ENCODE measurements around the gene EIPR1. TPM values are rescaled to one million over a fixed set of nuclear protein-coding genes. Genes with fewer than 3 reads are reported as not detected.

EIPR1 gene
- total and polyA plus RNA-seq, 2 of the 13 experiments (the other 11 are each of a cell fraction or from before 2014, with no cell fraction given), result 70.0 to 96.3 TPM

- in situ Hi-C loops (cut with HindIII; ENCODE audit: extremely low pct_ligation_motif_present, low pct_unique_long_range_greater_than_20kb), result no loop called here
- TF ChIP-seq ZNF879 (CRISPR knock-in tag; IDR thresholded peaks at IDR 0.05) (no peak), RBM22 (optimal IDR thresholded peaks at IDR 0.05; ENCODE audit: low read length) (peak; percentile 25)
Observed at GRCh38 chr2:3312576-3313345, 64.9 kb downstream of the EIPR1 start.

DNA sequence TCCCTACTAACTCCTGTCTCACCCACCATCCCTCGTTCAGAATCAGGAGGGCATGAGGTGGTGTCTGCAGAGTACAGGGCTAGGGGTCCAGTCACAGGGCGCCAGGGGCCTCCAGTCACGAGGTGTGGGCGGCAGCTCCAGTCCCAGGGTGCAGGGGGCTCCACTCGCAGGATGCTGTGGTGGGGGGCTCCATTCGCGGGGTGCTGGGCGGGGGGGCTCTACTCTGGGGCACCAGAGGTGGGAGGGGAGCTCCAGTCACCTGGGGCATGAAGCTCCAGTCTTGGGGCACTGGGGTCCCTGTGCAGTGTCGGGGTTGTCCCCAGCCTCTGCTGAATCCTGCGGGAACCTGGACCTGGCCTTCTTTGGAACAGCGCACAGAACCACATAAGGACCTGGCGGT is 66.0 kb downstream of the EIPR1 start:
- no peak overlapping the region for H3K4me3 ChIP-seq (replicated peaks in 1 of 3; ENCODE audit: insufficient read depth in 1 of 3, low read depth in 2 of 3, low read length in 3 of 3)
- no peak overlapping the region for H2AFZ ChIP-seq (ENCODE audit: low read length)
- no peaks in the 10 kb centered on the region; a peak in 2 of 5 replicates for H3K36me3 ChIP-seq (replicated peaks in 1 of 2; ENCODE audit: control insufficient read depth in 1 of 2, insufficient read depth in 2 of 2, low read length in 2 of 2)
- no peak overlapping the region for H3K9ac ChIP-seq (ENCODE audit: insufficient read depth, low read depth, low read length)
- H3K27ac ChIP-seq (ENCODE audit: extremely low read length, insufficient read depth, low read length), result no peak overlapping the region
- H3K79me2 ChIP-seq (ENCODE audit: insufficient read depth, low read length), result peaks cover 12% of the 10 kb centered on the region
- H3K4me1 ChIP-seq (ENCODE audit: insufficient read depth, low read length), result no peaks in the 10 kb centered on the region
- CTCF ChIA-PET (ENCODE audit: low intra/inter-chr PET ratio, low total read pairs), result no interaction called here
- ATAC-seq (no peak), FAIRE-seq (no peak), DNase-seq (ENCODE audit: low spot score) (no peak)
- no peak overlapping the region for H3K4me2 ChIP-seq (ENCODE audit: low read depth, low read length)
- peaks cover 6% of the 10 kb centered on the region for H4K20me1 ChIP-seq (ENCODE audit: insufficient read depth, low read length)
- no TSS peak for BruUV-seq (replicated peaks)
- 94% methylated on average over 11 of the region's 12 CpGs for WGBS (ENCODE audit: low lambda C conversion rate)
- no peaks in the 10 kb centered on the region for H3K9me3 ChIP-seq (ENCODE audit: low read length)
- POLR2A ChIA-PET, result no interaction called here
- H3K27me3 ChIP-seq (ENCODE audit: control insufficient read depth in 1 of 2, insufficient read depth in 2 of 2, low read length in 2 of 2), result no peaks in the 10 kb centered on the region
- in situ Hi-C loops (cut with HindIII; ENCODE audit: extremely low pct_ligation_motif_present, low pct_unique_long_range_greater_than_20kb) (no loop called here), intact Hi-C loops (cut with micrococcal nuclease; ENCODE audit: unreplicated experiment) (no loop called here)
- no peak for TF ChIP-seq MTA3 (CRISPR knock-in tag; IDR thresholded peaks at IDR 0.05)
- no peak for TF ChIP-seq HOXA3 (CRISPR knock-in tag; IDR thresholded peaks at IDR 0.05)
- TF ChIP-seq ZNF335 (CRISPR knock-in tag; IDR thresholded peaks at IDR 0.05), result no peak
- TF ChIP-seq ZSCAN29 (CRISPR knock-in tag; conservative IDR thresholded peaks at IDR 0.05), result no peak
- TF ChIP-seq SNAI1 (CRISPR knock-in tag; IDR thresholded peaks at IDR 0.05; ENCODE audit: borderline replicate concordance), result no peak
- TF ChIP-seq, protein P1, sequence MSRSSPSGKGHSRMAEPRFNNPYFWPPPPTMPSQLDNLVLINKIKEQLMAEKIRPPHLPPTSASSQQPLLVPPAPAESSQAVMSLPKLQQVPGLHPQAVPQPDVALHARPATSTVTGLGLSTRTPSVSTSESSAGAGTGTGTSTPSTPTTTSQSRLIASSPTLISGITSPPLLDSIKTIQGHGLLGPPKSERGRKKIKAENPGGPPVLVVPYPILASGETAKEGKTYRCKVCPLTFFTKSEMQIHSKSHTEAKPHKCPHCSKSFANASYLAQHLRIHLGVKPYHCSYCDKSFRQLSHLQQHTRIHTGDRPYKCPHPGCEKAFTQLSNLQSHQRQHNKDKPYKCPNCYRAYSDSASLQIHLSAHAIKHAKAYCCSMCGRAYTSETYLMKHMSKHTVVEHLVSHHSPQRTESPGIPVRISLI (CRISPR knock-in tag; IDR thresholded peaks at IDR 0.05; ENCODE audit: borderline replicate concordance), result no peak
- no peak for TF ChIP-seq PRDM15 (CRISPR knock-in tag; IDR thresholded peaks at IDR 0.05)
- TF ChIP-seq SP5 (CRISPR knock-in tag; IDR thresholded peaks at IDR 0.05; ENCODE audit: borderline replicate concordance, low read depth), result no peak
- TF ChIP-seq ZNF30 (CRISPR knock-in tag; IDR thresholded peaks at IDR 0.05), result no peak

More at GRCh38 chr2:3312576-3313345, 64.9 kb downstream of the EIPR1 start:
- ChIA-PET POLR2A (interaction anchor here (1.4 kb wide), 1 partner anchor 10 kb away, joined by 3 read pairs; no protein-coding TSS in a partner anchor), CTCF (ENCODE audit: low intra/inter-chr PET ratio, low total read pairs) (no interaction called here)
- peaks cover 17% of the 10 kb centered on the region for H3K79me2 ChIP-seq (ENCODE audit: insufficient read depth, low read length)
- intact Hi-C loops (cut with micrococcal nuclease; ENCODE audit: unreplicated experiment), result no loop called here
- no peak overlapping the region for H2AFZ ChIP-seq (ENCODE audit: low read length)
- no peak for ATAC-seq
- H3K4me2 ChIP-seq (ENCODE audit: low read depth, low read length), result no peak overlapping the region
- no peaks in the 10 kb centered on the region for H3K4me1 ChIP-seq (ENCODE audit: insufficient read depth, low read length)
- no peaks in the 10 kb centered on the region for H3K9me3 ChIP-seq (ENCODE audit: low read length)
- peaks cover 16% of the 10 kb centered on the region for H4K20me1 ChIP-seq (ENCODE audit: insufficient read depth, low read length)
- no peak for FAIRE-seq
- peaks cover 3 to 5% of the 10 kb centered on the region in 2 experiments; a peak in 4 of 5 replicates for H3K36me3 ChIP-seq (replicated peaks in 1 of 2; ENCODE audit: control insufficient read depth in 1 of 2, insufficient read depth in 2 of 2, low read length in 2 of 2)
- H3K4me3 ChIP-seq (replicated peaks in 1 of 3; ENCODE audit: insufficient read depth in 1 of 3, low read depth in 2 of 3, low read length in 3 of 3), result no peak overlapping the region
- no peak overlapping the region for H3K9ac ChIP-seq (ENCODE audit: insufficient read depth, low read depth, low read length)
- no peak for DNase-seq (ENCODE audit: low spot score)
- WGBS (ENCODE audit: low lambda C conversion rate), result 98% methylated on average over 12 of the region's 12 CpGs
- no peak overlapping the region for H3K27ac ChIP-seq (ENCODE audit: extremely low read length, insufficient read depth, low read length)
- no peaks in the 10 kb centered on the region for H3K27me3 ChIP-seq (ENCODE audit: control insufficient read depth in 1 of 2, insufficient read depth in 2 of 2, low read length in 2 of 2)
- BruUV-seq (replicated peaks), result no TSS peak

Data from HepG2 (cell line).